ENCODE measurements around the gene MYOF. TPM values are rescaled to one million over a fixed set of nuclear protein-coding genes. Genes with fewer than 3 reads are reported as not detected.
A peak's percentile ranks its signal among the peaks of the same experiment; 100 is the strongest.

Gene MYOF
- polyA plus RNA-seq, 3 donors, result 9.7 to 29.1 (median 14.5) TPM

- H4K20me1 ChIP-seq (ENCODE audit: insufficient read depth, low read length), result peaks cover 16% of the 10 kb centered on the region
- H3K4me3 ChIP-seq (replicated peaks in 1 of 3; ENCODE audit: low read depth in 2 of 3, low read length in 3 of 3), result no peak overlapping the region
- no peak overlapping the region for H2AFZ ChIP-seq (ENCODE audit: insufficient read depth, low read depth, low read length, poor library complexity, severe bottlenecking)
- H3K27ac ChIP-seq (ENCODE audit: low read depth in 1 of 2, low read length in 2 of 2), result no peak overlapping the region
- peaks cover 35 to 64% of the 10 kb centered on the region in 2 donors for H3K36me3 ChIP-seq (replicated peaks in 1 of 2; ENCODE audit: control insufficient read depth in 1 of 2, insufficient read depth in 2 of 2, low read length in 2 of 2)
- Mint-ChIP-seq H3K27ac (peak overlapping the region in 1 of 7 donors; percentile 7), H3K36me3 (peaks cover 65 to 78% of the 10 kb centered on the region in 2 donors), H3K27me3 (ENCODE audit: low read depth in 3 of 3) (peaks cover 0 to 4% (median 0%) of the 10 kb centered on the region in 3 donors), H3K4me1 (peaks cover 19% of the 10 kb centered on the region), H3K4me3 (no peak overlapping the region), H3K9me3 (no peaks in the 10 kb centered on the region)
- H3K9ac ChIP-seq (ENCODE audit: insufficient read depth, low read length, poor library complexity, severe bottlenecking), result no peak overlapping the region
- H3K27me3 ChIP-seq (ENCODE audit: control insufficient read depth in 2 of 2, insufficient read depth in 2 of 2, low read length in 2 of 2), result no peaks in the 10 kb centered on the region
- H3K4me1 ChIP-seq (ENCODE audit: control insufficient read depth in 1 of 2, insufficient read depth in 2 of 2, low read length in 2 of 2), result peaks cover 8 to 14% of the 10 kb centered on the region in 2 donors
- H3K9me3 ChIP-seq (replicated peaks in 1 of 2; ENCODE audit: control insufficient read depth in 1 of 2, insufficient read depth in 1 of 2, low read length in 2 of 2), result no peaks in the 10 kb centered on the region
- intact Hi-C loops (cut with micrococcal nuclease), result no loop called here
- TF ChIP-seq CTCF (IDR thresholded peaks at IDR 0.05), result no peak
- 100% methylated on average over 2 of the region's 7 CpGs for WGBS (ENCODE audit: insufficient coverage)
- peaks cover 29% of the 10 kb centered on the region for H3K79me2 ChIP-seq (ENCODE audit: insufficient read depth, low read length)
- no peak for DNase-seq
- H3K4me2 ChIP-seq (replicated peaks; ENCODE audit: extremely low read depth, low read length, poor library complexity, severe bottlenecking), result no peak overlapping the region
Measured at GRCh38 chr10:93456480-93456879, 25.7 kb downstream of the MYOF start.

- peaks cover 11% of the 10 kb centered on the region for H4K20me1 ChIP-seq (ENCODE audit: insufficient read depth, low read length)
Measured at GRCh38 chr10:93454736-93455135, 27.4 kb downstream of the MYOF start.

More at GRCh38 chr10:93454736-93455135, 27.4 kb downstream of the MYOF start:
- Histone ChIP-seq H3K4me2 (replicated peaks; ENCODE audit: extremely low read depth, low read length, poor library complexity, severe bottlenecking) (no peak overlapping the region), H3K79me2 (ENCODE audit: insufficient read depth, low read length) (peaks cover 14% of the 10 kb centered on the region), H3K9ac (ENCODE audit: insufficient read depth, low read length, poor library complexity, severe bottlenecking) (no peak overlapping the region), H3K9me3 (replicated peaks in 1 of 2; ENCODE audit: control insufficient read depth in 1 of 2, insufficient read depth in 1 of 2, low read length in 2 of 2) (no peaks in the 10 kb centered on the region), H3K4me1 (ENCODE audit: control insufficient read depth in 1 of 2, insufficient read depth in 2 of 2, low read length in 2 of 2) (peaks cover 6 to 10% of the 10 kb centered on the region in 2 donors), H3K36me3 (replicated peaks in 1 of 2; ENCODE audit: control insufficient read depth in 1 of 2, insufficient read depth in 2 of 2, low read length in 2 of 2) (peaks cover 40 to 70% of the 10 kb centered on the region in 2 donors), H3K4me3 (replicated peaks in 1 of 3; ENCODE audit: low read depth in 2 of 3, low read length in 3 of 3) (no peak overlapping the region), H3K27me3 (ENCODE audit: control insufficient read depth in 2 of 2, insufficient read depth in 2 of 2, low read length in 2 of 2) (no peaks in the 10 kb centered on the region), H3K27ac (ENCODE audit: low read depth in 1 of 2, low read length in 2 of 2) (no peak overlapping the region), H2AFZ (ENCODE audit: insufficient read depth, low read depth, low read length, poor library complexity, severe bottlenecking) (no peak overlapping the region)
- H3K36me3 Mint-ChIP-seq, result peaks cover 66 to 77% of the 10 kb centered on the region in 2 donors
- H3K9me3 Mint-ChIP-seq, result no peaks in the 10 kb centered on the region
- DNase-seq, result no peak
- WGBS (ENCODE audit: insufficient coverage), result no CpG with 5 or more reads among the region's 7 CpGs
- no peak for TF ChIP-seq CTCF (IDR thresholded peaks at IDR 0.05)
- intact Hi-C loops (cut with micrococcal nuclease), result no loop called here
- no peak overlapping the region for H3K4me3 Mint-ChIP-seq
- H3K27me3 Mint-ChIP-seq (ENCODE audit: low read depth in 3 of 3), result peaks cover 0 to 4% (median 0%) of the 10 kb centered on the region in 3 donors
- peaks cover 10% of the 10 kb centered on the region for H3K4me1 Mint-ChIP-seq
- peak overlapping the region in 1 of 7 donors; percentile 42 for H3K27ac Mint-ChIP-seq
